ENCODE data around the gene ARHGAP22.

DNA sequence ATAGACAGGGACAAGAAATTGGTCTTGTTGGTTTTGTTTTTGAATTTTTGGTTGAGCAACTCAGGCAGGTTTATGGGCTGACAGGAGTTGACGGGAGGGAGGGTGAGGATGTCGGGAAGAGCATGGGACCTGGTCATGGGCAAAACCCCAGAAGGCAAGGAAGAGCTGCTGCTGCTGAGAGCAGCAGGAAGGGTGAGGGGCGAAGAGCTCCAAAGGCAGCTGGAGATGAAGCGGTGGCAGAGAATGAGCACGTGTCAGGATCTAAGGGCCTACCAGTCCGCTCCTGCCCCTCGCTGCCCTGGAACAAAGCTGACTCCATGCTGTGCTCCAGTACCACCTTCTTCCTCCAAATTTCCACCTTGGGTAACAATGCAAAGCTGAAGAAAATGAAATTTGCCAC is 84.3 kb downstream of the ARHGAP22 start:
- TF ChIP-seq, protein P1, sequence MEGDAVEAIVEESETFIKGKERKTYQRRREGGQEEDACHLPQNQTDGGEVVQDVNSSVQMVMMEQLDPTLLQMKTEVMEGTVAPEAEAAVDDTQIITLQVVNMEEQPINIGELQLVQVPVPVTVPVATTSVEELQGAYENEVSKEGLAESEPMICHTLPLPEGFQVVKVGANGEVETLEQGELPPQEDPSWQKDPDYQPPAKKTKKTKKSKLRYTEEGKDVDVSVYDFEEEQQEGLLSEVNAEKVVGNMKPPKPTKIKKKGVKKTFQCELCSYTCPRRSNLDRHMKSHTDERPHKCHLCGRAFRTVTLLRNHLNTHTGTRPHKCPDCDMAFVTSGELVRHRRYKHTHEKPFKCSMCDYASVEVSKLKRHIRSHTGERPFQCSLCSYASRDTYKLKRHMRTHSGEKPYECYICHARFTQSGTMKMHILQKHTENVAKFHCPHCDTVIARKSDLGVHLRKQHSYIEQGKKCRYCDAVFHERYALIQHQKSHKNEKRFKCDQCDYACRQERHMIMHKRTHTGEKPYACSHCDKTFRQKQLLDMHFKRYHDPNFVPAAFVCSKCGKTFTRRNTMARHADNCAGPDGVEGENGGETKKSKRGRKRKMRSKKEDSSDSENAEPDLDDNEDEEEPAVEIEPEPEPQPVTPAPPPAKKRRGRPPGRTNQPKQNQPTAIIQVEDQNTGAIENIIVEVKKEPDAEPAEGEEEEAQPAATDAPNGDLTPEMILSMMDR (IDR thresholded peaks at IDR 0.05) = no peak
- no peak for TF ChIP-seq EP300 (IDR thresholded peaks at IDR 0.05)

Measured in upper lobe of left lung (tissue), 4 donors.